ENCODE measurements around the gene GART.

DNA sequence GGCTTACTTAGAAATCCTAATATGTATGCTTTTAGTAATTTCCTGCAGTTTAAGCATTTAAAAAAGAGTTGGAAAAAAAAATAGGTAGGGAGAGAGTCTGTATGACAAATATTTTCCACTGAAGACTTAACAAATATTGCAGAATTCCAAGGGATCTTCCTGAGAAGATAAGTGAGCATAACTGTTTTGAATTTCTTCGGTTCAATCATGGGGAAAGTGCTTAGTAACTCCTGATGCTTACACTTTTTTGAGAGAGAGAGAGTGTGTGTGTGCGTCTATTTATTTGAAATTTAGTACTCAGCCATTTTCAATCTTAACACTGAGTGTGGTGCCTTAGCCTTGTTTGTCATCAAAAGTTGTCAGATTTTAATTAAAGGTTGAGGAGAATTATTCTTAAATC lies 19.5 kb upstream of the GART start:
- TF ChIP-seq, protein P1, sequence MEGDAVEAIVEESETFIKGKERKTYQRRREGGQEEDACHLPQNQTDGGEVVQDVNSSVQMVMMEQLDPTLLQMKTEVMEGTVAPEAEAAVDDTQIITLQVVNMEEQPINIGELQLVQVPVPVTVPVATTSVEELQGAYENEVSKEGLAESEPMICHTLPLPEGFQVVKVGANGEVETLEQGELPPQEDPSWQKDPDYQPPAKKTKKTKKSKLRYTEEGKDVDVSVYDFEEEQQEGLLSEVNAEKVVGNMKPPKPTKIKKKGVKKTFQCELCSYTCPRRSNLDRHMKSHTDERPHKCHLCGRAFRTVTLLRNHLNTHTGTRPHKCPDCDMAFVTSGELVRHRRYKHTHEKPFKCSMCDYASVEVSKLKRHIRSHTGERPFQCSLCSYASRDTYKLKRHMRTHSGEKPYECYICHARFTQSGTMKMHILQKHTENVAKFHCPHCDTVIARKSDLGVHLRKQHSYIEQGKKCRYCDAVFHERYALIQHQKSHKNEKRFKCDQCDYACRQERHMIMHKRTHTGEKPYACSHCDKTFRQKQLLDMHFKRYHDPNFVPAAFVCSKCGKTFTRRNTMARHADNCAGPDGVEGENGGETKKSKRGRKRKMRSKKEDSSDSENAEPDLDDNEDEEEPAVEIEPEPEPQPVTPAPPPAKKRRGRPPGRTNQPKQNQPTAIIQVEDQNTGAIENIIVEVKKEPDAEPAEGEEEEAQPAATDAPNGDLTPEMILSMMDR (conservative IDR thresholded peaks at IDR 0.05 in 1 of 2, IDR thresholded peaks at IDR 0.05 in 1 of 2; ENCODE audit: extremely low read depth in 1 of 2, insufficient read depth in 1 of 2, low read depth in 1 of 2, low read length in 2 of 2), result no peak
- no peak for TF ChIP-seq EZH2 (IDR thresholded peaks at IDR 0.05; ENCODE audit: borderline replicate concordance, low read length)
